Progenitor cell of endocrine pancreas (in vitro differentiated cells): ENCODE results near the gene CEMIP2. TPM values are rescaled to one million over a fixed set of nuclear protein-coding genes. Genes with fewer than 3 reads are reported as not detected.
A peak's percentile ranks its signal among the peaks of the same experiment; 100 is the strongest.

Experiments used
- DNase-seq: peaks from one replicate; pipeline ENCODE4 v3.0.0; 2021; ENCODE audit warnings: low spot score; ENCODE audit not compliant: unreplicated experiment
- H3K27ac Mint-ChIP-seq: 2 replicates; pipeline ENCODE4 v1.8.0; 2021; ENCODE audit warnings: mild to moderate bottlenecking, moderate library complexity, mixed read lengths
- H3K27me3 Mint-ChIP-seq: 2 replicates; pipeline ENCODE4 v1.8.0; 2021; ENCODE audit warnings: mixed read lengths
- H3K36me3 Mint-ChIP-seq: 2 replicates; pipeline ENCODE4 v1.8.0; 2022; ENCODE audit warnings: mixed read lengths; ENCODE audit not compliant: insufficient read depth
- H3K4me1 Mint-ChIP-seq: 2 replicates; pipeline ENCODE4 v1.8.0; 2021; ENCODE audit warnings: low read depth, mixed read lengths
- H3K4me3 Mint-ChIP-seq: 2 replicates; pipeline ENCODE4 v1.8.0; 2021; ENCODE audit warnings: low read depth, mild to moderate bottlenecking, moderate library complexity, mixed read lengths
- H3K9me3 Mint-ChIP-seq: 2 replicates; pipeline ENCODE4 v1.8.0; 2021; ENCODE audit warnings: low read depth, mixed read lengths
- total RNA-seq: library from RNA; stranded (reverse); gene quantifications from 2 replicates; pipeline ENCODE4 v1.2.1, GENCODE V29; 2021
- TF ChIP-seq, protein P1 (sequence below): fragments of 200-600 bp; sonication (generic); IDR thresholded peaks from one replicate; pipeline ENCODE4 v1.5.0; 2021; ENCODE audit warnings: antibody characterized with exemption, mild to moderate bottlenecking; ENCODE audit not compliant: unreplicated experiment

The CEMIP2 gene
- total RNA-seq, 1 donor from 2014 or later = 56.7 TPM

- Mint-ChIP-seq H3K9me3 (no peaks in the 10 kb centered on the region), H3K4me3 (no peak overlapping the region), H3K27me3 (no peaks in the 10 kb centered on the region), H3K36me3 (peaks cover 21% of the 10 kb centered on the region), H3K27ac (no peak overlapping the region), H3K4me1 (peaks cover 23% of the 10 kb centered on the region)
- DNase-seq = no peak
- TF ChIP-seq, protein P1, sequence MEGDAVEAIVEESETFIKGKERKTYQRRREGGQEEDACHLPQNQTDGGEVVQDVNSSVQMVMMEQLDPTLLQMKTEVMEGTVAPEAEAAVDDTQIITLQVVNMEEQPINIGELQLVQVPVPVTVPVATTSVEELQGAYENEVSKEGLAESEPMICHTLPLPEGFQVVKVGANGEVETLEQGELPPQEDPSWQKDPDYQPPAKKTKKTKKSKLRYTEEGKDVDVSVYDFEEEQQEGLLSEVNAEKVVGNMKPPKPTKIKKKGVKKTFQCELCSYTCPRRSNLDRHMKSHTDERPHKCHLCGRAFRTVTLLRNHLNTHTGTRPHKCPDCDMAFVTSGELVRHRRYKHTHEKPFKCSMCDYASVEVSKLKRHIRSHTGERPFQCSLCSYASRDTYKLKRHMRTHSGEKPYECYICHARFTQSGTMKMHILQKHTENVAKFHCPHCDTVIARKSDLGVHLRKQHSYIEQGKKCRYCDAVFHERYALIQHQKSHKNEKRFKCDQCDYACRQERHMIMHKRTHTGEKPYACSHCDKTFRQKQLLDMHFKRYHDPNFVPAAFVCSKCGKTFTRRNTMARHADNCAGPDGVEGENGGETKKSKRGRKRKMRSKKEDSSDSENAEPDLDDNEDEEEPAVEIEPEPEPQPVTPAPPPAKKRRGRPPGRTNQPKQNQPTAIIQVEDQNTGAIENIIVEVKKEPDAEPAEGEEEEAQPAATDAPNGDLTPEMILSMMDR = no peak
Measured at GRCh38 chr9:71737455-71737854, 30.9 kb downstream of the CEMIP2 start.

- Mint-ChIP-seq H3K27me3 (no peaks in the 10 kb centered on the region), H3K9me3 (no peaks in the 10 kb centered on the region), H3K4me3 (no peak overlapping the region), H3K36me3 (peaks cover 23% of the 10 kb centered on the region), H3K4me1 (peaks cover 15% of the 10 kb centered on the region), H3K27ac (peak overlapping the region; percentile 30)
- TF ChIP-seq, protein P1 = no peak
- no peak for DNase-seq
Measured at GRCh38 chr9:71736236-71736635, 32.1 kb downstream of the CEMIP2 start.

DNA sequence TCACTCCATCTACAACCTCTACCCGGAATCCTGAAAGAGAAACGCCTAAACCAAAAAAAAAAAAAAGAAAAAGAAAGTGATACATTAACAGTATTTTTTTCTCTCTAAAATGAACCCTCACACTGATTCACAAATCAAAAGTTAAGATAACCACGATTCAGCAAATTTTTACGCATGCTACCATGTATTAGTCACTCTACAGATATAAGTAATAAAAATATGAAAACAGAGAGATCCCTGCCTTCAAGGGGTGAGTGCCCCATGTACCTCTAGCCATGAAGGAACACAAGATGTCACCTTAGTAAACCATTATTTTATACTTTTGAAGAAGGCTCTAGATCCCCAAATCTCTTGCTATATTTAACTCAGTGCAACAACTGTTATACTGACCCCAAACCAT lies 33.4 kb downstream of the CEMIP2 start:
- Mint-ChIP-seq H3K27ac (peak overlapping the region; percentile 23), H3K4me3 (no peak overlapping the region), H3K27me3 (no peaks in the 10 kb centered on the region), H3K36me3 (peaks cover 29% of the 10 kb centered on the region), H3K9me3 (peaks cover under 1% of the 10 kb centered on the region), H3K4me1 (peaks cover 17% of the 10 kb centered on the region)
- DNase-seq = no peak
- TF ChIP-seq, protein P1 = no peak

- H3K4me3 Mint-ChIP-seq = no peak overlapping the region
- DNase-seq = no peak
- peaks cover 30% of the 10 kb centered on the region for H3K36me3 Mint-ChIP-seq
- H3K27me3 Mint-ChIP-seq = no peaks in the 10 kb centered on the region
- H3K4me1 Mint-ChIP-seq = peaks cover 16% of the 10 kb centered on the region
- H3K27ac Mint-ChIP-seq = no peak overlapping the region
- peaks cover 5% of the 10 kb centered on the region for H3K9me3 Mint-ChIP-seq
- TF ChIP-seq, protein P1 = no peak
Measured at GRCh38 chr9:71733176-71733575, 35.1 kb downstream of the CEMIP2 start.

- H3K9me3 Mint-ChIP-seq = peaks cover 5% of the 10 kb centered on the region
- H3K27ac Mint-ChIP-seq = peak overlapping the region; percentile 65
- no peak overlapping the region for H3K4me3 Mint-ChIP-seq
- TF ChIP-seq, protein P1 = no peak
- peaks cover 30% of the 10 kb centered on the region for H3K36me3 Mint-ChIP-seq
- no peak for DNase-seq
- H3K27me3 Mint-ChIP-seq = no peaks in the 10 kb centered on the region
- peaks cover 18% of the 10 kb centered on the region for H3K4me1 Mint-ChIP-seq
Measured at GRCh38 chr9:71729816-71730526, 38.3 kb downstream of the CEMIP2 start.
